Measurements from ENCODE around the gene LRCH2. TPM values are rescaled to one million over a fixed set of nuclear protein-coding genes. Genes with fewer than 3 reads are reported as not detected.
"Not testable (repeated sequence)": the region's sequence is repeated elsewhere in the genome, so short reads cannot be mapped to it uniquely, and the experiment has no call there.

Gene LRCH2
- total RNA-seq, 2 experiments from 2014 or later: not detected

DNA sequence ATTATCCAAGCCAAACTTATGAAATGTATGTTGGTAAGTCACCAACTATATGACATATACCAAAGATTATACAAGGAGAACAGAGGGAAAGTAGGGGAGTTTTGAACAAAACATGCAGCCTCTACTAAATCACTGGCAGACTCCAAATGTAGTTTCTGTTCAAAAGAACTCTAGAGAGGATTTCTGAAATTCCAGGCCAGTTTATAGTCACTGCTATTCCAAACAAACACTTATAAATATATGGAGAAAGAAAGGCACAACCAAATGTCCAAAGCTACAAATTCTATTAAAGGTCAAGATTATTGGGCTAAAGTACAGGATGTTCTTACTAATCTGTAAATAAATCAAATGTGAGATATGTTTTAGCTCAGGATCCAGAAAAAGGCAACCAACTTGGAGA lies 2.7 kb upstream of the LRCH2 start:
- peaks cover 6% of the 10 kb centered on the region for H3K27me3 Mint-ChIP-seq
- H3K4me3 Mint-ChIP-seq: no peak overlapping the region

GRCh38 chrX:115234461-115234860 lies 565 bp upstream of the LRCH2 start:
- no peaks in the 10 kb centered on the region for H3K9me3 Mint-ChIP-seq
- no peaks in the 10 kb centered on the region for H3K36me3 Mint-ChIP-seq (ENCODE audit: low read depth)
- CTCF ChIA-PET: no interaction called here
- no peak for DNase-seq
- POLR2A ChIA-PET: no interaction called here
- peaks cover 6% of the 10 kb centered on the region for H3K27me3 Mint-ChIP-seq
- H3K4me3 Mint-ChIP-seq: no peak overlapping the region
- no peaks in the 10 kb centered on the region for H3K4me1 Mint-ChIP-seq
- H3K27ac Mint-ChIP-seq: no peak overlapping the region

More for the DNA sequence above, 2.7 kb upstream of the LRCH2 start:
- H3K36me3 Mint-ChIP-seq (ENCODE audit: low read depth): no peaks in the 10 kb centered on the region
- ChIA-PET CTCF (no interaction called here), POLR2A (no interaction called here)
- no peak for DNase-seq
- H3K27ac Mint-ChIP-seq: no peak overlapping the region
- no peaks in the 10 kb centered on the region for H3K9me3 Mint-ChIP-seq
- H3K4me1 Mint-ChIP-seq: no peaks in the 10 kb centered on the region

GRCh38 chrX:115232933-115233496 lies 881 bp downstream of the LRCH2 start:
- H3K4me1 Mint-ChIP-seq: no peaks in the 10 kb centered on the region
- H3K36me3 Mint-ChIP-seq (ENCODE audit: low read depth): no peaks in the 10 kb centered on the region
- no peak overlapping the region for H3K4me3 Mint-ChIP-seq
- ChIA-PET CTCF (no interaction called here), POLR2A (no interaction called here)
- H3K27ac Mint-ChIP-seq: no peak overlapping the region
- H3K27me3 Mint-ChIP-seq: peaks cover 6% of the 10 kb centered on the region
- H3K9me3 Mint-ChIP-seq: no peaks in the 10 kb centered on the region
- DNase-seq: no peak

GRCh38 chrX:115229337-115230003 lies 4.4 kb downstream of the LRCH2 start:
- no peak for DNase-seq
- Mint-ChIP-seq H3K27me3 (peaks cover 6% of the 10 kb centered on the region), H3K4me3 (no peak overlapping the region), H3K36me3 (ENCODE audit: low read depth) (no peaks in the 10 kb centered on the region), H3K9me3 (no peaks in the 10 kb centered on the region), H3K4me1 (no peaks in the 10 kb centered on the region), H3K27ac (no peak overlapping the region)
- ChIA-PET POLR2A (no interaction called here), CTCF (no interaction called here)

DNA sequence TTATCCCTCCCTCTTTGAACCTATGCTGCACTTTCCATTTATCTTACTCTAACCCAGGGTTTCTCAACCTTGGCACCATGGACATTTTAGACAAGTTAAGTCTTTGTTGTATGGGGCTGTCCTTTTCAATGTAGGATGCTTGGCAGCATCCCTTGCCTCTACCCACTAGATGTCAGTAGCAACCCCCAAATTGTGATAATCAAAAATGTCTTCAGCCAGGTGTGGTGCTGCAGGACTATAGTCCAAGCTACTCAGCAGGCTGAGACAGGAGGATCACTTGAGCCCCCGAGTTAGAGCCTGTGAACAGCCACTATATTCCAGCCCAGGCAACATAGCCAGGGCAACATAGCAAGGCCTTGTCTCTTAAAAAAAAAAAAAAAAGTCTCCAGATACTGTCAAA lies 7.0 kb downstream of the LRCH2 start:
- Mint-ChIP-seq H3K27ac (no peak overlapping the region), H3K4me3 (no peak overlapping the region), H3K9me3 (no peaks in the 10 kb centered on the region), H3K36me3 (ENCODE audit: low read depth) (no peaks in the 10 kb centered on the region), H3K4me1 (no peaks in the 10 kb centered on the region), H3K27me3 (no peaks in the 10 kb centered on the region)
- no peak for DNase-seq
- ChIA-PET POLR2A (no interaction called here), CTCF (no interaction called here)

GRCh38 chrX:115217346-115217745 lies 16.6 kb downstream of the LRCH2 start:
- H3K36me3 Mint-ChIP-seq (ENCODE audit: low read depth); POLR2A ChIA-PET; H3K27ac Mint-ChIP-seq; H3K9me3 Mint-ChIP-seq; H3K4me3 Mint-ChIP-seq; CTCF ChIA-PET; DNase-seq; H3K4me1 Mint-ChIP-seq; H3K27me3 Mint-ChIP-seq: not testable (repeated sequence)

- Mint-ChIP-seq H3K27me3 (no peaks in the 10 kb centered on the region), H3K4me1 (no peaks in the 10 kb centered on the region), H3K4me3 (no peak overlapping the region), H3K36me3 (ENCODE audit: low read depth) (no peaks in the 10 kb centered on the region), H3K9me3 (no peaks in the 10 kb centered on the region), H3K27ac (no peak overlapping the region)
- ChIA-PET CTCF (no interaction called here), POLR2A (no interaction called here)
- DNase-seq: no peak
Measured at GRCh38 chrX:115214605-115215004, 19.3 kb downstream of the LRCH2 start.

DNA sequence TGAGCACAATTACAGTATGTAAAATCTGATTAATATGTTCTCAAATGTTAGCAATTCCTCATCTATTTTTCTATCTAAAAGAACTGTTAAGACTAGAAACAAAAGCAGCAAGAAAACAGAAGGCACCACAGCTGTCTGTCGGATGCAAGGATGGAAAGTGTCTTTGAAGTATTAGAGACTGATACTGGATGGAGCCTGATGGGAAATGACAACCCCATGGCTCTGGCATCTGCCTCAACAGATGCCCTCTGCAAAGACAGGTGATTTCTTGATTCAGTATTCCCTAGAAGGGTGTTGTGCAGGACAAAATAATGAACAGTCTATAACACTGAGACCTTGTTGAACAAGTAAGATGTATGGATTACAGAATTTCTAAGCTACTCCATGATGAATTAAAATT lies 19.7 kb downstream of the LRCH2 start:
- no peak overlapping the region for H3K27ac Mint-ChIP-seq
- no peak for DNase-seq
- ChIA-PET CTCF (no interaction called here), POLR2A (no interaction called here)
- H3K9me3 Mint-ChIP-seq: no peaks in the 10 kb centered on the region
- H3K27me3 Mint-ChIP-seq: no peaks in the 10 kb centered on the region
- no peaks in the 10 kb centered on the region for H3K4me1 Mint-ChIP-seq
- no peaks in the 10 kb centered on the region for H3K36me3 Mint-ChIP-seq (ENCODE audit: low read depth)
- H3K4me3 Mint-ChIP-seq: no peak overlapping the region

DNA sequence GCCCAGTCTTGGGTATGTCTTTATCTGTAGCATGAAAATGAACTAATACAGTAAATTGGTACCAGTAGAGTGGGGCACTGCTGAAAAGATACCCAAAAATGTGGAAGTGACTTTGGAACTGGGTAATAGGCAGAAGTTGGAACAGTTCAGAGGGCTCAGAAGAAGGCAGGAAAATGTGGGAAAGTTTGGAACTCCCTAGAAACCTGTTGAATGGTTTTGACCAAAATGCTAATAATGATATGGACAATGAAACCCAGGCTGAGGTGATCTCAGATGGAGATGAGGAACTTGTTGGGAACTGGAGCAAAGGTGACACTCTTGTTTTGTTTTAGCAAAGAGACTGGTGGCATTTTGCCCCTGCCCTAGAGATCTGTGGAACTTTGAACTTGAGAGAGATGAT lies 24.3 kb downstream of the LRCH2 start:
- H3K36me3 Mint-ChIP-seq (ENCODE audit: low read depth); H3K27ac Mint-ChIP-seq; H3K27me3 Mint-ChIP-seq; DNase-seq; H3K4me3 Mint-ChIP-seq; H3K9me3 Mint-ChIP-seq; H3K4me1 Mint-ChIP-seq; CTCF ChIA-PET; POLR2A ChIA-PET: not testable (repeated sequence)

GRCh38 chrX:115204040-115204439 lies 29.9 kb downstream of the LRCH2 start:
- H3K4me3 Mint-ChIP-seq: no peak overlapping the region
- no peaks in the 10 kb centered on the region for H3K4me1 Mint-ChIP-seq
- H3K27me3 Mint-ChIP-seq: no peaks in the 10 kb centered on the region
- no peak overlapping the region for H3K27ac Mint-ChIP-seq
- H3K9me3 Mint-ChIP-seq: no peaks in the 10 kb centered on the region
- ChIA-PET CTCF (no interaction called here), POLR2A (no interaction called here)
- no peak for DNase-seq
- no peaks in the 10 kb centered on the region for H3K36me3 Mint-ChIP-seq (ENCODE audit: low read depth)

DNA sequence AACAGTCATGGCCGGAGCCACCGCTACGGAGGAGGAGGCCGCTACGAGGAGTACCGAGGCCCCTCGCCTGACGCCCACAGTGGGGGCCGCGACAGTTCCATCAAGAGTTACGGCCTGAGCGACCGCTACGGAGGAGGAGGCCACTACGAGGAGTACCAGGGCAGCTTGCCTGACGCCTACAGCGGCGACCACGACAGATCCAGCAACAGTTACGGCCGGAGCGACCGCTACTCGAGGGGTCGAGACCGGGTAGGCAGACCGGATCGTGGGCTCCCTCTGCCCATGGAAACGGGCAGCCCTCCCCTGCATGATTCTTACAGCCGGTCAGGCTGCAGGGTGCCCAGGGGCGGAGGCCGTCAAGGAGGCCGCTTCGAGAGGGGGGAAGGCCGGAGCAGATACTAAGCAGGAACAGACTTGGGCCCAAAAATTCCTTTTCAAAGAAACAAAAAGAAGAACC lies 41.6 kb downstream of the LRCH2 start:
- DNase-seq: no peak
- Mint-ChIP-seq H3K9me3 (peaks cover 4% of the 10 kb centered on the region), H3K27ac (no peak overlapping the region), H3K4me1 (no peaks in the 10 kb centered on the region), H3K4me3 (no peak overlapping the region), H3K27me3 (no peaks in the 10 kb centered on the region), H3K36me3 (ENCODE audit: low read depth) (no peaks in the 10 kb centered on the region)
- CTCF ChIA-PET: no interaction called here
- POLR2A ChIA-PET: no interaction called here

DNA sequence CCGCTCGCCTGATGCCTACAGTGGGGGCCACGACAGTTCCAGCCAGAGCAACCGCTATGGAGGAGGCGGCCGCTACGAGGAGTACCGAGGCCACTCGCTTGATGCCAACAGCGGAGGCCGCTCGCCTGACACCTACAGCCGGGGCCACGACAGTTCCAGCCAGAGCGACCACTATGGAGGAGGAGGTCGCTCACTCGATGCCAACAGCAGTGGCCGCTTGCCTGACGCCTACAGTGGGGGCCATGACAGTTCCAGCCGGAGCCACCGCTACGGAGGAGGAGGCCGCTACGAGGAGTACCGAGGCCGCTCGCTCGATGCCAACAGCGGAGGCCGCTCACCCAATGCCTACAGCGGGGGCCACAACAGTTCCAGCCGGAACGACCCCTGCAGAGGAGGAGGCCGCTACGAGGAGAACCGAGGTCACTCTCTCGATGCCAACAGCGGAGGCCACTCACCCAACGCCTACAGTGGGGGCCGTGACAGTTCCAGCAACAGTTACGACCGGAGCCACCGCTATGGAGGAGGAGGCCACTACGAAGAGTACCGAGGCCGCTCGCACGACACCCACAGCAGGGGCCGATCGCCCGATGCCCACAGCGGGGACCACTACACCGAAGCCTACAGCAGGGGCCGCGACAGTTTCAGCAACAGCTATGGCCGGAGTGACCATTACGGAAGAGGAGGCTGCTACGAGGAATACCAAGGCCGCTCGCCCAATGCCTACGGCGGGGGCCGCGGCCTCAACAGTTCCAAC lies 42.2 kb downstream of the LRCH2 start:
- H3K36me3 Mint-ChIP-seq (ENCODE audit: low read depth): no peaks in the 10 kb centered on the region

DNA sequence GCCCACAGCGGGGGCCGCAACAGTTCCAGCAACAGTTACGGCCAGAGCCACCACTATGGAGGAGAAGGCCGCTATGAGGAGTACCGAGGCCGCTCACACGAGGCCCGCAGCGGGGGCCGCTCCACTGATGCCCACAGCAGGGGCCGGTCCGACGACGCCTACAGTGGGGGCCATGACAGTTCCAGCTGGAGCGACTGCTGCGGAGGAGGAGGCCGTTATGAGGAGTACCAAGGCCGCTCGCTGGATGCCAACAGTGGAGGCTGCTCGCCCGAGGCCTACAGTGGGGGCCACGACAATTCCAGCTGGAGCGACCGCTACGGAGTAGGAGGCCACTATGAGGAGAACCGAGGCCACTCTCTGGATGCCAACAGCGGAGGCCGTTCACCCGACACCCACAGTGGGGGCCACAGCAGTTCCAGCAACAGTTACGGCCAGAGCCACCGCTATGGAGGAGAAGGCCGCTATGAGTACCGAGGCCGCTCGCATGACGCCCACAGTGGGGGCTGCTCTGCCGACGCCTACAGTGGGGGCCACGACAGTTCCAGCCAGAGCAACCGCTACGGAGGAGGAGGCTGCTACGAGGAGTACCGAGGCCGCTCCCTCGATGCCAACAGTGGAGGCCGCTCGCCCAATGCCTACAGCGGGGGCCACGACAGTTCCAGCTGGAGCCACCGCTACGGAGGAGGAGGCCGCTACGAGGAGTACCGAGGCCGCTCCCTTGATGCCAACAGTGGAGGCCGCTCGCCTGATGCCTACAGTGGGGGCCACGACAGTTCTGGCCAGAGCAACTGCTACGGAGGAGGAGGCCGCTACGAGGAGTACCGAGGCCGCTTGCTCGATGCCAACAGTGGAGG lies 43.0 kb downstream of the LRCH2 start:
- DNase-seq: no peak
- POLR2A ChIA-PET: no interaction called here
- CTCF ChIA-PET: no interaction called here
- H3K27ac Mint-ChIP-seq: no peak overlapping the region
- no peaks in the 10 kb centered on the region for H3K36me3 Mint-ChIP-seq (ENCODE audit: low read depth)
- H3K9me3 Mint-ChIP-seq: peaks cover 4% of the 10 kb centered on the region
- no peaks in the 10 kb centered on the region for H3K4me1 Mint-ChIP-seq
- no peak overlapping the region for H3K4me3 Mint-ChIP-seq
- H3K27me3 Mint-ChIP-seq: no peaks in the 10 kb centered on the region

More for the DNA sequence above, 42.2 kb downstream of the LRCH2 start:
- Mint-ChIP-seq H3K27me3 (no peaks in the 10 kb centered on the region), H3K27ac (no peak overlapping the region), H3K9me3 (peaks cover 4% of the 10 kb centered on the region), H3K4me1 (no peaks in the 10 kb centered on the region), H3K4me3 (no peak overlapping the region)
- no peak for DNase-seq
- ChIA-PET CTCF (no interaction called here), POLR2A (no interaction called here)

Data from activated CD4-positive, alpha-beta memory T cell treated with anti-CD3 and anti-CD28 coated beads, Interleukin-2, amount 10 ng/mL, durations not matched to agents 7 days and 5 days (primary cell).